Suppressor macrophage treated with lipopolysaccharide for 1 hour (primary cell): ENCODE results near the gene CMAS.
"Not testable (repeated sequence)": the region's sequence is repeated elsewhere in the genome, so short reads cannot be mapped to it uniquely, and the experiment has no call there.

Source experiments
- DNase-seq, 3 donors: peaks; one replicate each; pipeline ENCODE4 v3.0.0-alpha.2; 2020 to 2022

Gene CMAS

DNA sequence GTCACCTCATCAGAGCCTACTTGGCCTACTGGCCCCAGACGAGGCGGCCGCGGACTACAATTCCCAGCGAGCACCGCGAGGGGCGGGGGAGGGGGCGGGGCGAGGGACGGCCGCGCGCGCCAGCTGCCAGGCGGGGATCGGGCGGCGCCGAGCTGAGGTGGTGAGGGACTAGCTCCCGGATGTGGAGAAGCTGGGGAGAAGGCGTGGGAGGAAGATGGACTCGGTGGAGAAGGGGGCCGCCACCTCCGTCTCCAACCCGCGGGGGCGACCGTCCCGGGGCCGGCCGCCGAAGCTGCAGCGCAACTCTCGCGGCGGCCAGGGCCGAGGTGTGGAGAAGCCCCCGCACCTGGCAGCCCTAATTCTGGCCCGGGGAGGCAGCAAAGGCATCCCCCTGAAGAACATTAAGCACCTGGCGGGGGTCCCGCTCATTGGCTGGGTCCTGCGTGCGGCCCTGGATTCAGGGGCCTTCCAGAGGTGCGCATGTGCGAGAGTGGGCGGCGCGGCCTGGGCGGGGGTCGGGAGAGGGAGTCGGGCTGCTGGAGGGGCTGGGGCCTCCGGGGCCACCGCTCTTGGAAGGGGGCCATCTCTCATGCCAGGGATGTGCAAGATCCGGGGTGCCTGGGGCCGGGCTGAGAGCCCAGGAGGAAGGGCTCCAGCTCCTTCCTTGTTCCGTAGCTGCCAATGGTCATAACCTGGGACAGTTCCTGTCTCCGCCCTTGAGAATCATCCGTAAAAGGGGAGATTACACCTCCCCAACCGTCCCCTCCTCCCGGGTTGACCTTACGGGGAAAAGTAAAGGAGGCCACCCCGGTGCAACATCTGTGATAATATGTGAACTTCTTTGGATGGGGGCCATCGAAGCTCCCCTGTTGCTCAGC lies at the start of gene CMAS:
Gene CMAS, plus strand, starts transcription at position 129 of the 878 bp plus-strand sequence. Its CDS starts 86 bp downstream, at position 215.
- DNase-seq: peak; percentile 76 to 93 (median 86)

- no peak for DNase-seq
Measured at GRCh38 chr12:21998295-21998694, 47.7 kb upstream of the CMAS start.

DNA sequence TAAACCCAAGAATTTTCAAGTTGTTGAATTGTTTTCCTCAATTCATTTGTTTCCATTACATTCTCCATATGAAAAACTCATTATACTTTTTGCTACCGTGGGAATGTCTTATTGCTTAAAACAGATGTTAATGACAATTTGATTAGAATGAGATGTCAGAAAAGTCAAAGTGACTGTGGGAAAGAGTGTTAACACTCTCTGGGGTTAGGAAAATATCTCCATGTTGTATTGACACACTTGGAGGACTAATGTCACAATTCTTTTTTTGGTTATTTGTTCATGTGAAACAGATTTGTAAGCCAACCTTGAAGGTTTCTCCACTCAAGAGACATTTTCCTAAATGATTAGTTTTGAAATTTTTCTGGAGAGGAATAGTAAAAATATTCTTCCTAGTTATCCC lies 47.2 kb upstream of the CMAS start:
- no peak for DNase-seq

- DNase-seq: no peak
Measured at GRCh38 chr12:22002430-22002829, 43.6 kb upstream of the CMAS start.

DNA sequence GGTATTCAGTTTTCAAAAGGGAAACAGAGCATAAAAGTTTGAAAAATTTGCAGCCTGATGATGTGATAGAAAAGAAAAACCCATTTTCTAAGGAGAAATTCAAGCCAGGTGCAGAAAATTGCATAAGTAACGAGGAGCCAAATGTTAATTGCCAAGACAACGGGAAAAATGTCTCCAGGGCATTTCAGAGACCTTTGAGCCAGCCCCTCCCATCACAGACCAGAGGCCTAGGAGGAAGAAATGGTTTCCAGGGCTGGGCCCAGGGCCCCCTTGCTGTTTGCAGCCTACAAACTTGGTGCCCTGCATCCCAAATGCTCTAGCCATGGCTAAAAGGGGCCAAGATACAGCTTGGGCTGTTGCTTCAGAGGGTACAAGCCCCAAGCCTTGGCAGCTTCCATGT lies 38.2 kb upstream of the CMAS start:
- not testable (repeated sequence) for DNase-seq

- no peak for DNase-seq
Measured at GRCh38 chr12:22008196-22008595, 37.8 kb upstream of the CMAS start.

GRCh38 chr12:22014041-22014782 lies 31.8 kb upstream of the CMAS start:
- no peak for DNase-seq

- peak in 1 of 3 donors; percentile 8 for DNase-seq
Measured at GRCh38 chr12:22014783-22015144, 31.3 kb upstream of the CMAS start.

GRCh38 chr12:22016982-22017381 lies 29.0 kb upstream of the CMAS start:
- no peak for DNase-seq

- DNase-seq: peak in 2 of 3 donors; percentile 22 to 26
Measured at GRCh38 chr12:22018860-22019259, 27.2 kb upstream of the CMAS start.

DNA sequence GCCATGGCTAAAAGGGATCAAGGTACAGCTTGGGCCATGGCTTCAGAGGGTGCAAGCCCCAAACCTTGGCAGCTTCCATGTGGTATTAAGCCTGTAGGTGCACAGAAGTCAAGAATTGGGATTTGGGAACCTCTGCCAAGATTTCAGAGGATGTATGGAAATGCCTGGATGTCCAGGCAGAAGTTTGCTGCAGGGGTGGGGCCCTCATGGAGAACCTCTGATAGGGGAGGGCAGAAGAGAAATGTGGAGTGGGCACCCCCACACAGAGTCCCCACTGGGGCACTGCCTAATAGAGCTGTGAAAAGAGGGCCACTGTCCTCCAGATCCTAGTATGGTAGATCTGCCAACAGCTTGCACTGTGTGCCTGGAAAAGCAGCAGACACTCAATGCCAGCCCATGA lies 22.5 kb upstream of the CMAS start:
- not testable (repeated sequence) for DNase-seq

DNA sequence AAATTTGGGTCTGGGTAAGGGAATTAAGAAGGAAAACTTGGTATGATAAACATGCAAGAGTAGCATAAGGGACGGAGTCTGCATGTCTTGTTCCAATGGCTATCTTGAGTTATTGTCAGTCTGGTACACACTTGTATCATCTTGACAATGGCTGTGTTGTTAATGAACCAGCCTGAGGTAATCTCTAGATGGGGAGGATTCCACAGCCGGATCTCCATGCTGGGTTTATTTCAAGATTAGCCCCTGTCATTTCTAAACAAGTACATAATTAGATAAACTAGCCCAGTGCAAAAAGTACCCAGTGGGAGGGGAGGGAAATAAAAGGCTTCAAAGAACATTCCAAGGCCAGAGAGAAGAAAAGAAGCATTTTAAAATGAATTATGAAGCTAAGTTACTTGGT lies 16.5 kb upstream of the CMAS start:
- no peak for DNase-seq

DNA sequence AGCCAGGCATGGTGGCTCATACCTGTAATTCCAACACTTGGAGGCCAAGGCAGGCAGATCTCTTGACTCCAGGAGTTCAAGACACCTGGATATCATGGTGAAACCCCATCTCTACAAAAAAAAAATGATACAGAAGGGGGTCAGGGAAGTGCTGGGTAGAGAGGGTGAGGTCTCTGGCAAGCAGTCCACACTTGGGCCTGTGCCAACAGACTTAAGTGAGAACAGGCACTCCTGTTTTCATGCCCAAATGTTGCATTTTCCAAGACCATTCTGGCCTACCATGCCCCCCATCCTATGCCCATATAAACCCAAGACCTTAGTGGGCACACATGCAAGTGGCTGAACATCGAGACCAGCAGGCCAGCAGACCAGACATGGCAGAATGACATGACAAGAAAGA lies 16.0 kb upstream of the CMAS start:
- no peak for DNase-seq

GRCh38 chr12:22032732-22033131 lies 13.3 kb upstream of the CMAS start:
- DNase-seq: no peak

- DNase-seq: peak; percentile 34 to 49 (median 48)
Measured at GRCh38 chr12:22034709-22035506, 11.1 kb upstream of the CMAS start.

GRCh38 chr12:22037947-22038346 lies 8.1 kb upstream of the CMAS start:
- DNase-seq: no peak

DNA sequence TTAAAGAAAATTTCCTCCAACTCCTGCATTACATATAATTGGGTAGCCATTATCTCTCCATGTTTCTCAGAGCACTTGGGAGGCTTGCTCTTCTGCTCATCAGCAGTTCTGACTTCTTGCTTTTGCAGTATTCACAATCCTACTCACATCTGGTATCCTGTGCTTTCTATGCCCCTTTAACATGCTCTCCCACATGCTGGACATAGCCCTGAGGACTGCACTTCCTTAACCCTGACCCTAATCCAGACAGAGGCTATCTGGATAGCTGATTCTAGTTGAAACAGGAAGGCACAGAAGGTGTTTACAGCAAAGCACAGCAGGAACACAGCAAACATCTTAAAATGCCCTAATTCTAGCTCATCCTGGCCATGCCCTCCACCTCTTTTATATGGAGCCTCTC lies 7.3 kb upstream of the CMAS start:
- no peak for DNase-seq

DNA sequence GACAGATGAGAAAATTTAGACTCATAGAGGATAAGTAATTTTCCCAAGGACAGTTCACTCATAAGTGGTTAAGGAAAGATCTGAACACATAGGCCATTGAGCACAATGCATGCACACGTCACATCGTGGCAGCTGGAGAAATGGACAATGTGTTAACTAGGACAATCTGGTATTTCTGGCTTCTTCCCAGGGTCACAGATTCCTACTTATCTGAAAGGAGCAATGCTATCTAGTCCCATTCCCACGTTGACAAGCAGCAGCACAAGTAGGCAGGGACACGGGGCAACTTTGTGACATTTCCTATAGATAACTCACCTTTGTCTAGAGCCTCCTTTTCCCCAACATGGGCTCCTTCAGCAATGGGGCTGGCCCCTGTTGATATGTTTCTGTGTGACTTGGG lies 6.7 kb upstream of the CMAS start:
- DNase-seq: no peak

- peak; percentile 82 to 93 (median 92) for DNase-seq
Measured at GRCh38 chr12:22042976-22043669, 2.9 kb upstream of the CMAS start.

GRCh38 chr12:22043943-22044342 lies 2.1 kb upstream of the CMAS start:
- DNase-seq: no peak

DNA sequence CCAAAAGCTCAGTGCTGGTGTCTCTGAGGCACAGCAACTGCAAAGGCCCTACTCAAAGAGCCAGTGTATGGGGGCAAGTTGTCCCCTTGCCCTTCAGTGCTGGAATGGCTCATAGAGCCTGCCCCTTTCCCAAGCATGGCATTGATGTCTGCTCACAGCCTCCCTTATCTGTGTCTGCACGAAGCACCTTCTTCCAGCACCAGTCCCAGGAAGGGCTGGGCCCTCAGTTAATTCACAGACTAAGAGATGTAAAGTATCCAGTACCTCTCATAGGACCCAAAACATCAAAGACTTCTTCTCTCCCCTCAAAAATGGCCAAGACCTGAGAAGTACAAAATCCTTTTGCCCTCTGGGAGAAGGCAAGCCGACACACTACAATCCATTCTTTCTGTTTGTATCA lies 1.6 kb upstream of the CMAS start:
- DNase-seq: no peak

GRCh38 chr12:22046968-22047390 lies 961 bp downstream of the CMAS start:
- DNase-seq: no peak

GRCh38 chr12:22047494-22047893 lies 1.5 kb downstream of the CMAS start:
- no peak for DNase-seq
